H4 (cell line): ENCODE measurements around the gene TMPRSS5. TPM values are rescaled to one million over a fixed set of nuclear protein-coding genes. Genes with fewer than 3 reads are reported as not detected.
A peak's percentile ranks its signal among the peaks of the same experiment; 100 is the strongest.
"Not testable (repeated sequence)": the region's sequence is repeated elsewhere in the genome, so short reads cannot be mapped to it uniquely, and the experiment has no call there.

Source experiments
- DNase-seq: peaks from one replicate; pipeline ENCODE4 v3.0.0-alpha.2; 2015; ENCODE audit warnings: low spot score
- total RNA-seq: library from RNA; depleted of rRNA; stranded (reverse); fragments of >200 nt; shearing (Covaris generic); gene quantifications from 2 replicates; pipeline ENCODE4 v1.2.3, GENCODE V29; 2014; rRNA removed

The TMPRSS5 gene
- total RNA-seq = 0.14 TPM in 1 of 2 replicates, not detected in the other

- DNase-seq = no peak
Measured at GRCh38 chr11:113705871-113706655, at the start of gene TMPRSS5. TSS of gene TMPRSS5 (minus strand) at chr11:113706308. CDS start at chr11:113706224, 84 bp downstream.

- DNase-seq = no peak
Measured at GRCh38 chr11:113752932-113753331, 46.8 kb upstream of the TMPRSS5 start.

- no peak for DNase-seq
Measured at GRCh38 chr11:113736323-113736722, 30.2 kb upstream of the TMPRSS5 start.

- DNase-seq = no peak
Measured at GRCh38 chr11:113732092-113732491, 26.0 kb upstream of the TMPRSS5 start.

GRCh38 chr11:113730887-113731726, 25.0 kb upstream of the TMPRSS5 start:
- peak; percentile 50 for DNase-seq

- DNase-seq = no peak
Measured at GRCh38 chr11:113729456-113729855, 23.3 kb upstream of the TMPRSS5 start.

- no peak for DNase-seq
Measured at GRCh38 chr11:113728814-113729213, 22.7 kb upstream of the TMPRSS5 start.

GRCh38 chr11:113725913-113726312, 19.8 kb upstream of the TMPRSS5 start:
- DNase-seq = no peak

- no peak for DNase-seq
Measured at GRCh38 chr11:113725407-113725806, 19.3 kb upstream of the TMPRSS5 start.

- no peak for DNase-seq
Measured at GRCh38 chr11:113724778-113725177, 18.7 kb upstream of the TMPRSS5 start.

GRCh38 chr11:113723787-113724186, 17.7 kb upstream of the TMPRSS5 start:
- no peak for DNase-seq

GRCh38 chr11:113722934-113723333, 16.8 kb upstream of the TMPRSS5 start:
- DNase-seq = no peak

GRCh38 chr11:113722221-113722620, 16.1 kb upstream of the TMPRSS5 start:
- no peak for DNase-seq

GRCh38 chr11:113721462-113722066, 15.5 kb upstream of the TMPRSS5 start:
- DNase-seq = no peak

GRCh38 chr11:113720478-113720877, 14.4 kb upstream of the TMPRSS5 start:
- DNase-seq = not testable (repeated sequence)

GRCh38 chr11:113715882-113716625, 9.9 kb upstream of the TMPRSS5 start:
- DNase-seq = no peak

GRCh38 chr11:113715273-113715672, 9.2 kb upstream of the TMPRSS5 start:
- DNase-seq = no peak

GRCh38 chr11:113710989-113711388, 4.9 kb upstream of the TMPRSS5 start:
- no peak for DNase-seq

- DNase-seq = not testable (repeated sequence)
Measured at GRCh38 chr11:113703551-113703950, 2.6 kb downstream of the TMPRSS5 start.

- DNase-seq = no peak
Measured at GRCh38 chr11:113701491-113701890, 4.6 kb downstream of the TMPRSS5 start.

GRCh38 chr11:113698515-113698914, 7.6 kb downstream of the TMPRSS5 start:
- DNase-seq = no peak
